ENCODE measurements around the gene TEX22.
"Not testable (repeated sequence)": the region's sequence is repeated elsewhere in the genome, so short reads cannot be mapped to it uniquely, and the experiment has no call there.

TEX22 gene

GRCh38 chr14:105398044-105398725, at the start of gene TEX22:
Gene TEX22 (plus strand): TSS chr14:105398538. CDS start chr14:105399341, 803 bp downstream.
- peak; percentile 97 for DNase-seq

GRCh38 chr14:105348945-105349699, 49.2 kb upstream of the TEX22 start:
- DNase-seq, result no peak

GRCh38 chr14:105349992-105350391, 48.3 kb upstream of the TEX22 start:
- DNase-seq, result no peak

GRCh38 chr14:105350450-105351244, 47.7 kb upstream of the TEX22 start:
- DNase-seq, result no peak

GRCh38 chr14:105351410-105351809, 46.9 kb upstream of the TEX22 start:
- DNase-seq, result no peak

GRCh38 chr14:105351920-105352851, 46.2 kb upstream of the TEX22 start:
- peak; percentile 85 for DNase-seq

- no peak for DNase-seq
Measured at GRCh38 chr14:105353136-105353535, 45.2 kb upstream of the TEX22 start.

- no peak for DNase-seq
Measured at GRCh38 chr14:105354541-105354940, 43.8 kb upstream of the TEX22 start.

GRCh38 chr14:105355049-105355575, 43.2 kb upstream of the TEX22 start:
- DNase-seq, result no peak

GRCh38 chr14:105355850-105356604, 42.3 kb upstream of the TEX22 start:
- no peak for DNase-seq

- no peak for DNase-seq
Measured at GRCh38 chr14:105356927-105357326, 41.4 kb upstream of the TEX22 start.

GRCh38 chr14:105357626-105358025, 40.7 kb upstream of the TEX22 start:
- DNase-seq, result no peak

GRCh38 chr14:105358140-105358846, 40.0 kb upstream of the TEX22 start:
- DNase-seq, result no peak

- DNase-seq, result no peak
Measured at GRCh38 chr14:105358943-105359342, 39.4 kb upstream of the TEX22 start.

GRCh38 chr14:105361412-105361811, 36.9 kb upstream of the TEX22 start:
- DNase-seq, result not testable (repeated sequence)

GRCh38 chr14:105363847-105364708, 34.3 kb upstream of the TEX22 start:
- no peak for DNase-seq

GRCh38 chr14:105365101-105365500, 33.2 kb upstream of the TEX22 start:
- DNase-seq, result no peak

GRCh38 chr14:105365681-105366080, 32.7 kb upstream of the TEX22 start:
- DNase-seq, result no peak

GRCh38 chr14:105366386-105367074, 31.8 kb upstream of the TEX22 start:
- DNase-seq, result no peak
